Upper lobe of left lung (tissue), 6 donors: ENCODE data around the gene PDE4D. TPM values are rescaled to one million over a fixed set of nuclear protein-coding genes. Genes with fewer than 3 reads are reported as not detected.
A peak's percentile ranks its signal among the peaks of the same experiment; 100 is the strongest.

Source experiments
- ATAC-seq, 2 donors: fragments of 200-7000 bp; cut with Tn5 transposase; one replicate each; pipeline ENCODE4 v1.9.1; 2022; ENCODE audit warnings: mild to moderate bottlenecking in 2 of 2, moderate library complexity in 2 of 2; ENCODE audit not compliant: low FRiP score in 2 of 2
- DNase-seq, 2 donors: peaks; one replicate each; pipeline ENCODE4 v3.0.0-alpha.2; 2019 to 2020
- H3K27ac ChIP-seq, 4 donors: fragments of 200-600 bp; sonication (generic); one replicate each; pipeline ENCODE4 v1.5.1; 2016 to 2019
- H3K27me3 ChIP-seq, 4 donors: fragments of 200-600 bp; sonication (generic); one replicate each; pipeline ENCODE4 v1.5.1; 2017 to 2019
- H3K36me3 ChIP-seq, 4 donors: fragments of 200-600 bp; sonication (generic); one replicate each; pipeline ENCODE4 v1.5.1; 2016 to 2019
- H3K4me1 ChIP-seq, 4 donors: fragments of 200-600 bp; sonication (generic); one replicate each; pipeline ENCODE4 v1.5.1; 2018 to 2019
- H3K4me3 ChIP-seq, 4 donors: fragments of 200-600 bp; sonication (generic); one replicate each; pipeline ENCODE4 v1.5.1; 2017 to 2019; ENCODE audit warnings: mild to moderate bottlenecking in 2 of 4, moderate library complexity in 1 of 4
- H3K9me3 ChIP-seq, 4 donors: fragments of 200-600 bp; sonication (generic); one replicate each; pipeline ENCODE4 v1.5.1; 2018 to 2019
- EP300 ChIP-seq, 4 donors: sonication (generic); formaldehyde crosslinking; IDR thresholded peaks; one replicate each; pipeline ENCODE4 v1.5.1; 2017; ENCODE audit warnings: antibody characterized with exemption in 4 of 4, control low read depth in 2 of 4
- POLR2A ChIP-seq, 4 donors: fragments of 450-650 bp; IDR thresholded peaks; one replicate each; pipeline ENCODE4 v1.5.1; 2016 to 2017; ENCODE audit warnings: antibody characterized with exemption in 4 of 4, mild to moderate bottlenecking in 2 of 4
- POLR2AphosphoS5 ChIP-seq, 2 donors: sonication (generic); formaldehyde crosslinking; IDR thresholded peaks; one replicate each; pipeline ENCODE4 v1.5.1; 2017; ENCODE audit warnings: antibody characterized with exemption in 2 of 2
- WGBS, 2 donors: methylation state at CpG; one replicate each; pipeline ENCODE4 v1.1.5; 2017 to 2018; 5-methylcytosine and 5-hydroxymethylcytosine counted together
- total RNA-seq, 6 donors: library from RNA; depleted of rRNA in 4 of 6; stranded (reverse); fragments of >200 nt in 4 of 6; gene quantifications; one replicate each; pipeline versions ENCODE4 v1.1.0 to v1.2.1, GENCODE V29; 2016 to 2021
- TF ChIP-seq, protein P1 (sequence below), 6 experiments: fragments of 450-650 bp in 4 of 6; fragments of 200-600 bp in 2 of 6; sonication (generic) in 2 of 6; IDR thresholded peaks; one replicate each; pipeline ENCODE4 v1.5.1; 2016 to 2019; ENCODE audit warnings: antibody characterized with exemption in 6 of 6
- donor health status: DM: no; HTN: no; CAD: no; lungs with moderate emphysema.
- donor health status: DM: no; HTN: yes; CAD: no; lungs with severe emphysema.

Gene PDE4D
- total RNA-seq, 6 donors from 2014 or later = 50.4 to 188 (median 84.0) TPM

DNA sequence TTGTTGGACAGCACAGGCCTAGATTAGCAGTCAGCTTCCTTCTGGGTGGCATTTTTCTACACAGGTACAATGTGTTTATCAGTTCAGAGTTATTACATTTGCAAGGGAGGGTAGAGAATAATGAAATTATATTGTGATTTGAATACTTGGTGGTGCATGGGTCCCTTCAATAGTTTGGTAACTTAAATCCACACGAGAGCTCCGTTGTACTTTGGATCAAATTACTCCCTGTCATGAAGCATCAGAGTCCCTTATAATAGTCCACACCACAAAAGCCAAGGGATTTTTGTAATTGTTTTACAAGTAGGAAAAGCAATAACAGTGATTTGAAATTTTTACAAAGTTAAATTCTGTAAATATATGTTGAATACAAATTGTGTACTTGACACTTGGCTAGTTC is 552.4 kb downstream of the PDE4D start:
- no peak for ATAC-seq
- 90 to 91% methylated on average over 2 of the region's 2 CpGs for WGBS, 2 donors
- no peaks in the 10 kb centered on the region for H3K27me3 ChIP-seq
- no peaks in the 10 kb centered on the region for H3K9me3 ChIP-seq
- TF ChIP-seq, protein P1, sequence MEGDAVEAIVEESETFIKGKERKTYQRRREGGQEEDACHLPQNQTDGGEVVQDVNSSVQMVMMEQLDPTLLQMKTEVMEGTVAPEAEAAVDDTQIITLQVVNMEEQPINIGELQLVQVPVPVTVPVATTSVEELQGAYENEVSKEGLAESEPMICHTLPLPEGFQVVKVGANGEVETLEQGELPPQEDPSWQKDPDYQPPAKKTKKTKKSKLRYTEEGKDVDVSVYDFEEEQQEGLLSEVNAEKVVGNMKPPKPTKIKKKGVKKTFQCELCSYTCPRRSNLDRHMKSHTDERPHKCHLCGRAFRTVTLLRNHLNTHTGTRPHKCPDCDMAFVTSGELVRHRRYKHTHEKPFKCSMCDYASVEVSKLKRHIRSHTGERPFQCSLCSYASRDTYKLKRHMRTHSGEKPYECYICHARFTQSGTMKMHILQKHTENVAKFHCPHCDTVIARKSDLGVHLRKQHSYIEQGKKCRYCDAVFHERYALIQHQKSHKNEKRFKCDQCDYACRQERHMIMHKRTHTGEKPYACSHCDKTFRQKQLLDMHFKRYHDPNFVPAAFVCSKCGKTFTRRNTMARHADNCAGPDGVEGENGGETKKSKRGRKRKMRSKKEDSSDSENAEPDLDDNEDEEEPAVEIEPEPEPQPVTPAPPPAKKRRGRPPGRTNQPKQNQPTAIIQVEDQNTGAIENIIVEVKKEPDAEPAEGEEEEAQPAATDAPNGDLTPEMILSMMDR (IDR thresholded peaks at IDR 0.05) = no peak
- no peak for TF ChIP-seq EP300 (IDR thresholded peaks at IDR 0.05)
- TF ChIP-seq POLR2AphosphoS5 (IDR thresholded peaks at IDR 0.05) = no peak
- TF ChIP-seq POLR2A (IDR thresholded peaks at IDR 0.05) = no peak
- no peaks in the 10 kb centered on the region for H3K36me3 ChIP-seq
- no peak overlapping the region for H3K4me3 ChIP-seq
- no peak for DNase-seq
- no peaks in the 10 kb centered on the region for H3K4me1 ChIP-seq
- no peak overlapping the region for H3K27ac ChIP-seq

DNA sequence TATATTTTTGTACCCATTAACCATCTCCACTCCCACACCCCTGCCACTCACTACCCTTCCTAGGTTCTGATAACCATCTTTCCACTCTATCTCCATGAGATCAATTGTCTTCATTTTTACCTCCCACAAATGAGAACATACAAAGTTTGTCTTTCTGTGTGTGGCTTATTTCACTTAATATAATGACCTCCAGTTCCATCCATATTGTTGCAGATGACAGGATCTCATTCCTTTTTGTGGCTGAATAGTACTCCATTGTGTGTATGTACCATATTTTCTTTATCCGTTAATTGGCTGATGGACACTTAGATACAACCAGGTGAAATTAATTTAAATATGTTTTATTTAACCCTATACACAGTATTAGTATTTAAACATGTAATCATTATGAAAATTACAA is 552.9 kb downstream of the PDE4D start:
- Histone ChIP-seq H3K4me1 (no peaks in the 10 kb centered on the region), H3K27me3 (no peaks in the 10 kb centered on the region), H3K9me3 (no peaks in the 10 kb centered on the region), H3K4me3 (no peak overlapping the region), H3K36me3 (no peaks in the 10 kb centered on the region), H3K27ac (no peak overlapping the region)
- TF ChIP-seq POLR2A (IDR thresholded peaks at IDR 0.05) (no peak), EP300 (IDR thresholded peaks at IDR 0.05) (no peak), POLR2AphosphoS5 (IDR thresholded peaks at IDR 0.05) (no peak)
- TF ChIP-seq, protein P1 (IDR thresholded peaks at IDR 0.05) = no peak
- ATAC-seq (no peak), DNase-seq (no peak)
- WGBS, 2 donors = 0 to 97% methylated on average over 1 of the region's 1 CpG

DNA sequence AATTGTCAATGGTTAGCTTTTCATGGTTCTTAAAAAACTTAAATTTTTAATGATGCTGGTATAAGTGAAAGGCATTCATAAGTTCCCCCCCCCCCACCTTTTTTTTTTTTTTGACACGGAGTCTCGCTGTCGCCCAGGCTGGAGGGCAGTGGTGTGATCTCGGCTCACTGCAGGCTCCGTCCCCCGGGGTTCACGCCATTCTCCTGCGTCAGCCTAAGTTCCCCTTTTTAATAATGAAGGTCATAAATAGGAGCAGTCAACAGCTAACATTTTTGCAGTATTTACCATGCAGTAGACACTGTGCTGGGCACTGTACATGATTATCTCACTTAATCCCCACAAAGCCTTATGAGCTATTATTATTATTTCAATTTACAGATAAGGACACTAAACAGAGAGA is 556.3 kb downstream of the PDE4D start:
- ATAC-seq (no peak), DNase-seq (peak in 1 of 2 donors; percentile 10)
- Histone ChIP-seq H3K9me3 (no peaks in the 10 kb centered on the region), H3K27me3 (no peaks in the 10 kb centered on the region), H3K4me1 (no peaks in the 10 kb centered on the region), H3K4me3 (no peak overlapping the region), H3K36me3 (no peaks in the 10 kb centered on the region), H3K27ac (no peak overlapping the region)
- 66 to 78% methylated on average over 8 of the region's 8 CpGs for WGBS, 2 donors
- TF ChIP-seq POLR2AphosphoS5 (IDR thresholded peaks at IDR 0.05) (no peak), EP300 (IDR thresholded peaks at IDR 0.05) (no peak), POLR2A (IDR thresholded peaks at IDR 0.05) (no peak)
- TF ChIP-seq, protein P1 (IDR thresholded peaks at IDR 0.05) = no peak

DNA sequence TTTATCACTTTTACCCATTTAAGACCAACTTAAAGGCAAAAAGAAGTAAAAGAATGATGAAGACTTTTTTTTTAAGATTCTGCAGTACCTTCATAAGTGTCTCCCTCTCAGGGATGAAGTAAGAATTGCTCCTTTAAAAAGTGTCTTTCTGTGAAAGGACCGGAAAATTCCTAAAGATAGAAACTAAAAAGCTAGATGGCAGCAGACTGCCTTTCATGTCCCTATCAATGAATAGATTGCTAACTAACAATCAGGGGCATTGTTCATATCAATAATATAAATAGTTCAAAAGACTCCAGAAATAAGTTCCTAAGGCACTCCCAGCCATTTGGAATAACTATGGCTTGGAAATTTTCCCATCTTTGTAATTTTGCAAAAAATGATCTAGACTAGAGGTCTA is 558.0 kb downstream of the PDE4D start:
- DNase-seq = no peak
- TF ChIP-seq, protein P1 (IDR thresholded peaks at IDR 0.05) = no peak
- no peak for TF ChIP-seq EP300 (IDR thresholded peaks at IDR 0.05)
- TF ChIP-seq POLR2A (IDR thresholded peaks at IDR 0.05) = no peak
- TF ChIP-seq POLR2AphosphoS5 (IDR thresholded peaks at IDR 0.05) = no peak
- no peaks in the 10 kb centered on the region for H3K27me3 ChIP-seq
- H3K9me3 ChIP-seq = no peaks in the 10 kb centered on the region
- no peak overlapping the region for H3K27ac ChIP-seq
- ATAC-seq = no peak
- WGBS, 2 donors = 79 to 80% methylated on average over 1 of the region's 1 CpG
- H3K36me3 ChIP-seq = no peaks in the 10 kb centered on the region
- no peaks in the 10 kb centered on the region for H3K4me1 ChIP-seq
- H3K4me3 ChIP-seq = no peak overlapping the region

DNA sequence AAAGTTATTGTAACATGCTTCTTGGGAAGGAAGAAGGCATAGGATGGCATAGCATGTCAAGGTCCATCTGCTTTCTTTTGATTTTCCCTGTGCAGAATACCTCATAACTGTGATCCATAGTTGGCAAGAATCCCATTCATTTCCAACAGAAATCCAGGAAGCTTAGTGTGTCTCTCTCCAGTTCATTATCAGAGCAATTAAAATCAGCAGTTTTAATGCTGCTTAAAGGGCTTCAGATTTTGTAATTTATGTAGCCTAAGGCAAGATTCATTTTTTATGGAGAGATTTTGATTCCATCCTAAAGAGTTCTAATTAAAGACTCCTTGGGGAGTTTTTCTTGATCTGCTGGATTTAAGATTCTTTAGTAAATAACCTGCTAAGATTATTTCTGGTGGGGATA is 560.1 kb downstream of the PDE4D start:
- ATAC-seq (no peak), DNase-seq (no peak)
- Histone ChIP-seq H3K27me3 (no peaks in the 10 kb centered on the region), H3K4me3 (no peak overlapping the region), H3K36me3 (no peaks in the 10 kb centered on the region), H3K27ac (no peak overlapping the region), H3K9me3 (no peaks in the 10 kb centered on the region), H3K4me1 (peaks cover 0 to 4% (median 0%) of the 10 kb centered on the region in 4 donors)
- no peak for TF ChIP-seq EP300 (IDR thresholded peaks at IDR 0.05)
- TF ChIP-seq, protein P1 (IDR thresholded peaks at IDR 0.05) = no peak
